Measurements from ENCODE around the gene FOXP1.

Gene FOXP1

DNA sequence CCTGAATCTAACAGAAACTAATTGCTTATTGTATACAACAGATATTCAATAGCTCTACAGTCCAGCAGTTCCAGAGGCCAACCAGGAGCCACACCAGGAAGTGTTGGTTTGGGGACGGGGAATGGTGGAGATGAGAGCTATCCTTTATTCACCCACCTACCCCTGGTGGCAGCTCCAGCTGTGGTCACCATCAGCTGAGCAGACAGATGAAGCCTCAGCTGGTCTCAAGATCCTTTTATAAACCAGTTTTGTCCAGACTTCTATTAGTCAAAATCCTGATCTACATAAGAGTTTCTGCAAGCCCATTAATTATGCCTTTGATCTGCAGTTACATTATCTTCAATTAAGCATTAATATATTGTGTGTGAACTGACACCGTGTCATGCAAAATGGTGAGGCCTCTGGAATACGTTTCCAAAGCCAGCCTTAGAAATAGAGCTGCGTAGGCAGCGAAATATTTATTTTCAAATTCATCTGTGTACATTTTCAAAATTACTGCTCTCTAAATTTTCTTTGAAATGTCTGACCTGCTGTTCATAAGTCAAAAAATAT is 488.8 kb downstream of the FOXP1 start:
- no peak for DNase-seq (ENCODE audit: extremely low read depth in 1 of 2, low read depth in 1 of 2)

DNA sequence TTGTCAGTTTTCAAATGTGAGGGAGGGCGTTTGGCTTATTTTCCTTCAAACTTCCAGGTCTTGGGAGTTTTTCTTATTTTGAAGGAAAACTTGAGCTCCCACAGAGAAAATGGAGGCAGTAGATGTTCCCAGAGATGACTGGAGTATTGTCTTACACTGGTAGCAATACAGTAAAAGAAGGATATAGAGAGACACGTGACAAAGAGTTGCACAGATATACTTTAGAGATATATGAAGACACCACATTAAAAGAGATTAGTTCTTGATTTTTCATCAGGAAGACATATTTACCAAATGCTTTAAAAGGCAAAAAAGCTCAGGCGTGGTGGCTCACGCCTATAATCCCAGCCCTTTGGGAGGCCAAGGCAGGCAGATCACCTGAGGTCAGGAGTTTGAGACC is 490.9 kb downstream of the FOXP1 start:
- no peak for DNase-seq (ENCODE audit: extremely low read depth in 1 of 2, low read depth in 1 of 2)

DNA sequence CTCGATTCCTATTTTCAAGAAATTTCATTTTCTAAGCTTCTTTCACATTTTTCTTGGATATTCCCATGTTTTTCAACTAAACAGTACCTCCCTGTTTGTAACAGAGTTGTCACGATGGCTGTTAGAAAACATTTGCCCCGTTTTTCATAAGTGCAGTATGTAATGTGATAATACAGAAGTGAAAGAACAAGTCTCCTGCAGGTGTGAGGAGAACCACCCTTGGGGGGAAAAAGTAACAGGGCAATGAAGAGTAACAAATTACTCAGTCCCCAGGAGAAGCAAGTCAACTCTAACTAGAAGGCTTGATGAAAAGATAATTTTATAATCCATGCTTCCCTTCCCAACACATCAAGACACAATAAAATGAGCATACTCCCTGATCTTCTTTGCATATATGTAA is 493.3 kb downstream of the FOXP1 start:
- DNase-seq (ENCODE audit: extremely low read depth in 1 of 2, low read depth in 1 of 2): no peak

DNA sequence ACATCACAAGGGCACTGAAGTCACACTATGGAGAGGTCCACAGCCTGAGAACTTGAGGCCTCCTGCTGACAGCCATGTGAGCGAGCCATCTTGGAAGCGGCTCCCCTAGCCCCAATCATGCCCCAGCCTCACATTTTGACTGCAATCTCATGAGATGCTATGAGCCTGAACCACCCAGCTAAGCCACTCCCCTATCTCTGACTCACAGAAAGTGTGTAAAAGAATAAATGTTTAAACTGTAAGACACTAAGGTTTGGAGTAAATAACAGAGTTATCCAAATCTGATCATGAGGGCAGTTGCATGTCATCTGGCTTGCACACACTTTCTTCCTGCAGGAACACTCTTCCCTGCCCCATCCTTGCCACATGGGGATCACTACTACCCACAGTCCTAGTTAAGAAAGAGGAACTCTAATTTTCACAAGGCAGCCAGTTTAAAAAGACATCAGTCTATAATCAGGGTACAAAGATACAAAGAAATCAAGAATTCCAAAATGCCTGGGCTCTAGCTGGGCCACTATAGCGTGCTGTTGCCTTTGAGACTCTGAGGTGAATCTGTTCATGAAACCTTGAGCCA is 494.2 kb downstream of the FOXP1 start:
- DNase-seq (ENCODE audit: extremely low read depth in 1 of 2, low read depth in 1 of 2): no peak

DNA sequence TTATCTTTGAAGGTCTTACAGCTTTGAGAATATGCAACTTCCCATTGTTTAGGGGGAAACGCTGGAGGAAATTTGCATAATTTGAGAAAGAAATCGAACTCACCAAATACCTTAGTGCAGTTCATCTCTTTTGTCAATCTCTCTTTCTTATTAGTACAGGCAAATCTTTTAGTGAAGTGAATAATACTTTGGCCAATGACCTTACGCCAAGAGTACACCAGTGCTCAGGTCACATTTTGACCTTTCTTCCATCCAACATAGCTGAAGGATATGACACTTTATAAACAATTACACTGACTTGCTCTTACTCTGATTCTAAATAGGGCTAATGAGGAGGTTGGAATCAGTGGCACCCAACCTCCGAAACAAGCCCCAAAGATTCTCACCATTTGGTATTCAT is 494.8 kb downstream of the FOXP1 start:
- DNase-seq (ENCODE audit: extremely low read depth in 1 of 2, low read depth in 1 of 2): no peak

DNA sequence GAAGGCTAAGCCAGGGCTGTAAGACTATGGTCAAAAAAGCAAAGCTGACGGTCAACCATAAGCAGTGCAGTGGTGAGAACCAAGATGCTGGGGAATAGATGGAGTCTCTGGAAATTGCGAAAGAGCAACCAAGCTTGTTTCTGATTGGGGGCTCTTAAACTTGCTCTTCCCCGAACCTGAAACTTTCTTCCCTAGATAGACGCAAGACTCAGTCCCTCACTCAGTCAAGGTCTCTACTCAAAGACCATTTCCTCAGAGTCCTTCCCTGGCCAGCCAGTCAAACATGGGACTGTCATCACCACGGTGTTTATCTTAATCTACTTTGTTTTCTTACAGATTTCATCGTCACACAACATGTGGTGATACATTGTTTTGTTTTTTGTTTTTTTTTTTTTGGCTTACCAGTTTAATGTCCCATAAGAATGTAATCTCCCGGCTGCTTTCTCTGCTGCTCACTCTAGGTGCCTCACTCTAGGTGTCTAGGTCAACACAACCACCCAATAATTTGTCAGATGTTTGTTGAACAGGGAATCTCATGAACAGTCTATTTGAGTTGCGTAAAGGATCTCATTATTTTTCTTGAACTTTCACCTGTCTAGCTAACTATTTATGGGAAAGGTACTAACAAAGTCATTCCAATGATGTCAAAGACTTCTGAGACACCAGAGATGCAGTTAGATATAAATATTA is 495.4 kb downstream of the FOXP1 start:
- DNase-seq (ENCODE audit: extremely low read depth in 1 of 2, low read depth in 1 of 2): no peak

DNA sequence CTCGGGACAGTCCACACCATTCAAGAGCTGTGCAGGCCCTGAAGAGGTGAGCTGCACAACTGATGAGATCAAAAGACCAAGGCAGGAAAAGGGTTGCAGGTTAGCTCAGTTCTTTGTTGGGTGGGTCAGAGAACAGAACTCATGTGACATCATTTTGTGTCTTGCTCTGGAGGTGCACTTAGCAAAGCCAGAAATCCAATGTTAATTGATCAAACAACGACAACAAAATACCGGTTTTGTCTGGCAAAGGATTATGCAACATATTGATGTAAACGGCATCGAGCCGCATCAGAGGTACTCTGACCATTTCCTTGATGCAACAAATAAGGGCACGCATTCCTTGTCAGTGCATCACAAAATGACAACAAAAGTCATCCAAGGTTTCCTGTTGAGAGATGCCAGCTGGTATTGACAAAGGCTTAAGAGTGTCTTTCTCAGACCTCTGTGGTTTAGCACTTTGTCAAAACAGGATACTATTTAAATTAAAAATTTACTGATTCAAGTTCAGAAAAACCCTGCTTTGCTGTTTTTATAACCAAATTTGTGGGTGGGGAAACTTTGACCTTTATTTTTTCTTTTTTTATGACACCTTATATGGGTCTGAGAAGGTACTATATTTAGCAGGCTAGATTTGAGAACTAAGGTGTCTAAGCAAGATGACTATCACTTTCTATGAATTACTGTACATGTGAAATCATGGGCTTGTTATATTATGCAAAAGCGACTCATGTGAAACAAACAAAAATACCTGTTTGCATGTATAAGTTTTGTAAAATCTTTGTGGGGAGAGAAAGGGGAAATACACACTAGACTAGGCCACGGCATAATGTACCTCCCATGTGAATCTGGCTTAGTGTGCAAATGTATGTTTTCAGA is 496.1 kb downstream of the FOXP1 start:
- DNase-seq (ENCODE audit: extremely low read depth in 1 of 2, low read depth in 1 of 2): no peak

DNA sequence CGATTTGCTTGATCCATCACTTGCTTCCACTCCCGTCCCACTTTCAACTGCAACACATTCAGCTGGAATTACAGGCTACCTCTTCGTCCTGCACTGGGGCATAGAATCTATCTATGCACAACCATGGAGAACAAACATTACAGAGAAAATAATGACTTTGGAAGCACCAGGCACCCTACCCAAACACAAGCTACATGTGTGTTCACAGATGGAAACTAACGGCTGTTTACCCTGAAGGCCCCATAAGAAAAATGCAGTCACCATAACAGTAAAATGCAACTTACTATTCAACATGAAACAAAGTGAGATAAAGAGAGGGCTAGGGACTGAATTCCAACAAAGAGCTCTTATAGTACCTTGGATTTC is 496.8 kb downstream of the FOXP1 start:
- no peak for DNase-seq (ENCODE audit: extremely low read depth in 1 of 2, low read depth in 1 of 2)

DNA sequence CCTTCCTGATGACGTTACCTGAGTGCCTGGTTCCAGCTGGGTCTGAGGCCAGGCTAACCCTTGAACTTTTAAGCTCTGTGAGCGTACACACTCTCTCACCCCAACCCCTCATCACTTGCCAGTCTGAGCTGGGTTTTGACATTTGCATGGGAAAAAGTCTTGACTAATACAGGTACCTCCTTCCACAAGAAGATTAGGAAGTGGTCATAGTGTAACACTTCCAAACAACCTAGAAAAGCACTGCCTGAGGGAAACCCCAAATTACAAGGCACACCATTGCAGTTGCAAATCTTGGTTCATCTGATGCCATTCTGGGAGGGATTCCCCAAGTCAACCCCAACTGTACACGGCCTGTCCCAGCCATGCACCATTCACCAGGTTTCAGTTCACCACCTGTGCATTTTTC is 499.8 kb downstream of the FOXP1 start:
- no peak for DNase-seq (ENCODE audit: extremely low read depth in 1 of 2, low read depth in 1 of 2)

DNA sequence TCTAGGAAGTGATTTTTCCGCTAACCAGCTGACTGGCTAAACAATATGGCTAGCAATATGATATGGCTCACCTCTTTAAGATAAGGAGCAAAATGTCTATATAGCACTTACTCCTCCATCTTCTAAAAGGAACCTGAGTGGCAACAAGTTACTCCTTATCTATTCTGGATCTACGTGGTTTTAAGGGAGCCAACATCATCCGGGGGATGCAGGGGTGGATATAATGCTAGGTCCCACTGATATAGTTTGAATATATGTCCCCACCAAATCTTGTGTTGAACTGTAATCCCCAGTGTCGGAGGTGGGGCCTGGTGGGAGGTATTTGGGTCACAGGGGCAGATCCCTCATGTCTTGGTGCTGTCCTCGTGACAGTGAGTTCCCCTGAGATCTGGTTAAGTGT is 500.7 kb downstream of the FOXP1 start:
- DNase-seq (ENCODE audit: extremely low read depth in 1 of 2, low read depth in 1 of 2): no peak

DNA sequence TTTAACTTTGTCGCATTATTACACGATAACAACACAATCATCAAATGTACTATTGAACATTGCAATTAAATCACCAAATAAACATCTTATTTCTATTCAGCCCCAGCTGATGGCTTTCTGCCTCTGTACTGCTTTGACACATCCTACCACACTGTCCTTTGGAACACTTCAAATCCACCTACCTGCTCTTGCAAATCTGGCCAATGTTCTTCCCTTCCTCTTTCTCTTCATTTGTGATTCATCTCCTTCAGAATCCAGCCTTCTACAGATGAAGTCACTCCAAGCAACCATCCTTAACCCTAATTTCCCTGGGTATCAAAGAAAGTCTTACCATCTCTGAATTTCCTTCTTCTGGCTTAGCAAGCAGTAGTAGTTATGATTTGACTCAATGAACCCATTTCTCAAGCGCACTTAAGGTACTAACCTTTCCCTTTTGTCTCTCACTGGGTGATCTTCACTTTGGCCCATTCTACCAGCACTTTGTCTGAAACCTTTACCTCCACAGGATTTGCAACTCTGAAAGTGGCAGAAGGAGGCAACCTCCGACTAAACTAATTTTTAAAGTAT is 502.9 kb downstream of the FOXP1 start:
- DNase-seq (ENCODE audit: extremely low read depth in 1 of 2, low read depth in 1 of 2): no peak

DNA sequence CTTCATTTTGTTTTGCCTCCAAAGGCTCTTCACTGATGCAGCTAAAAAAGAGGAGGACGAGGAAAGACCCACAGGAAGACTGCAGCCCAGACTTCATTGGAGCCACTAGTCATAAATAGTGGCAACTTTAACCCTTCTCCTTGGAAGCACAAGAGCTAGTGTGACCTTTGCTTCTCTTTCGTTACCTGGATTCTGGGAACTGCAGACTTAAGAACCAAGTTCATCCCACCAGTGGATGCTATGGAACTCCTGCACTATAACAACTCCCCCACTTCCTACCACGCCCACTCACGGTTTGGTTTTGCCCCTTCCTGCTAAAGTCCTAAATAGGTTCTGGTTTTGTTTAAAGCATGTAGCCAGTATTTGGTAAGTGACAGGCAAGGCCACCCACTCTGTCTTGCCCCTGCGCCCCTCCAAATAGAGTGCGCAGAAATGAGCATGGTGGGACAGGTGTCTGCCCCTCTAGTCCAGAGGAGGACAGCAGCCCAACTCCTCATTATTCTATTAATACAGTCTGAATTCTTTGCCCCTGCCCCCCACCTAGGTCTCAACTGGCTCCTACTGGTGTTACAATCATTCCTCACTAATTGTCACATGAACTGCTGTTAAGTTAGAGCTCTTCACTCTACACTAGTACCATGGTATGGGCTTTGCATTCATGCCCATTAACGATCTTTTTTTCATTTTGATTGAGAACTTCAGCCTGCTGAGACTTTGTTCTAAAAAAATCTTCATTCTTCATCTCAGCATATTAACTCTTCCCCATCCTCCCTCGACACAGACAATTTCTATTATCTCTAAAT is 504.6 kb downstream of the FOXP1 start:
- no peak for DNase-seq (ENCODE audit: extremely low read depth in 1 of 2, low read depth in 1 of 2)

DNA sequence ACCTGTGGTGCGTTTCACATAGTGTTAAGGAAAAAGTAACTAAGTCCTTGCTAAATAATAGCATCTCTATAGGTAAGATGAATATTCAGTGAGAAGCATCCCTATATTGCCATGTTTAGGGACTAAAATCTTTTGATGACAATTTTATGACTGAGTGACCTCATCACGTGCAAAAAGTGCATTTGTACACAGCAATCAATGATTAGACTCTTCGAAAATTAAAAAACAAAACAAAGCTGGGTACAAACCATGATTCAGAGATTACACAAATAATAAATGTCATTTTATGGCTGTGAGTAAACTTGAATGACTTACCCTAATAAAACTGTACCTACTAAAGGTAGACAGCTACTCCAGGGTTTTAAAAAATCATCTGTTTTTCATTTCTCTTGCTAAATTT is 505.3 kb downstream of the FOXP1 start:
- DNase-seq (ENCODE audit: extremely low read depth in 1 of 2, low read depth in 1 of 2): no peak

DNA sequence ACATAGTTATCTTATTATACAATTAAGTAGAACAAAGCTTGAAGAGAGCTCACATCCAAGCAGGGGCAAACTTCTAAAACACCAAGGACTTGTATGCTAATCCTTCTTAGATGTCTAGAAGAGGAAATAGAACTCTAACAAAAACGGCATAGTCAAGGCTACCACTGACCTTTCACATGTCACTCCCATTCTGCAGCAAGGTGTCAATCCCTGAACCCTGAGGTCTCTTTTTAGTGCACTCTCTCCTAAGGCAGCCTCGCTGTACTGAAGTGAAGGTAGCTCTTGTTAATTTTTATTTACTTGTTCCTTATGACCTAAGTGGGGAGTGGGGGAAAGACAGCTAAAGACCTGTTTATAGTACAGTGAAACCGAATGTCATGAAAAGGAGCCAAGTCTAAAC is 506.5 kb downstream of the FOXP1 start:
- no peak for DNase-seq (ENCODE audit: extremely low read depth in 1 of 2, low read depth in 1 of 2)

DNA sequence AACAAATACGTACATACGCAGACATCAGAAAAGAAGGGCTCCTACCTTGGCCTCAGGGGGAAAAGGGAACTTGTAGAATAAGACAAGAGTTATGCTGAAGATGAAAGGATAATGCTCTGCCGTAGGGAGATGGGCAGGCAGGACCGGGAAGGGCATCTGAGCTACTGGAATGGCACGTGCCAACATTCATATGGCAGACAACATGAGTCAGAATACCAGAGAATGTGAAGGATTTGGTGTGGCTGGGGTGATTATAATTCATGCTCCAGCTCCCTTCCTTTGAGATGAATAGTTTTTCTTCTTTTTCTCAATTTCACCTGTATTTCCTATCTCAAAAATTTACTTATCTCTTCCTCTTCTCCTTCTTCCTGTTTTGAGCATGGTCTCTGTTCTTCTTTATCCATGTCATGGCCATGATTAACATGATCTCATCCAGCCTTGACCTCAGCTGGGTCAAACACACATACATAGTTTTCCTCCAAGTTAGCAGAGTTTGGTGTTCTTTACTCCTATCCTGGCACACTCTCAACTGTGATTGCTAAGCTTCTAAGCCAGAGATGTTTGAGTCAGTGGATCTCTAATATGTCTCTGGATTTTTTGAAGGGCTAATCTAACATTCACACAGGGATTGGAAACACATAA is 507.0 kb downstream of the FOXP1 start:
- no peak for DNase-seq (ENCODE audit: extremely low read depth in 1 of 2, low read depth in 1 of 2)

DNA sequence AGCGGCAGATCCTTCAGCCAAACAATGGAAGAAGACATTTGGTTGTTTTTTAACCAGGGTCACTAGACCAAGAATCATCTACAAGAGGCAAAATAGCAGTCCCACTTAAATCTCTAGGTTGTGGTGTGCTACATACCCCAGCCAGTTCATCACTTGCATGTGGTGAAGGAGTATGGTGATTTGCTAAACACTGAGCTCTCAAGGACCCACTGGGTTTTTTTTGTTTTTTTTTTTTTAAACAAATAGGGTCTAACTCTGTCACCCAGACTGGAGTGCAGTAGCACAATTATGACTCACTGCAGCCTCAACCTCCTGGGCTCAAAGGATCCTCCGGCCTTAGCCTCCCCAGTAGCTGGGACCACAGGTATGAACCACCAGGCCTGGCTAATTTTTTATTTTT is 508.0 kb downstream of the FOXP1 start:
- no peak for DNase-seq (ENCODE audit: extremely low read depth in 1 of 2, low read depth in 1 of 2)

DNA sequence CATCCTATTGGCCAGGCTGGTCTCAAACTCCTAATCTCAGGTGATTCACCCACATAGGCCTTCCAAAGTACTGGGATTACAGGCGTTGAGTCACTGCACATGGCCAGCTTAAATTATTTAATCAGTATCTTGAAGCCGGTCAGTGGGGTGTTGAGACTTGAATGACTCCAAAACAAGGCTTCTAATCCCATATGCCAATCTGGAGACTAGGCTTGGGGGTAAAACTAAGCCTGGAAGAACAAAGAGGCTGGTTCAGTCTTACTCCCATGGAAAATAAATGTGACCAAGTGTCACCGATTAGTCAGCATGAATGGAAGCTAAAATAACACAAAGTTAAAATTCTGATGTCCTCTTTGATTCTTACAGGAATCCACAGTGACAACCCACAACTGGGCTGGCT is 509.1 kb downstream of the FOXP1 start:
- no peak for DNase-seq (ENCODE audit: extremely low read depth in 1 of 2, low read depth in 1 of 2)

DNA sequence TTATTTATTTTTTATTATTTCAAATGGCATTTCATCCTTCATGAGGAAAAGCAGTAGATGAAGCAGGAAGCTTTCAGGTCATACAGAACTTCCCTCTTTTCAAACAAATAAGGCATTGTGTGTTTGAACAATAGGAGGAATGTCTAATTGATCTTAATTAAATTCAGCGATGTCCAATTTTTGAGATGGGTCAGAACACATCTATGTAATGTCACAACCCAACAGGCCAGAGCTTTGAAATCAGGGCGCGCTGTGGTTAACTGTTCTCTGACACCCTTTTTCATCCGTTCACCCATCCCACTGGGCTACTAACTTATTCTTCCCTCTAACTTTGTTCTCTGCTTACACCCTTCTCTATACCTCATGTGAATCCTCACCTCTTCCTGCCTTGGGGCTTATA is 510.5 kb downstream of the FOXP1 start:
- DNase-seq (ENCODE audit: extremely low read depth in 1 of 2, low read depth in 1 of 2): no peak

DNA sequence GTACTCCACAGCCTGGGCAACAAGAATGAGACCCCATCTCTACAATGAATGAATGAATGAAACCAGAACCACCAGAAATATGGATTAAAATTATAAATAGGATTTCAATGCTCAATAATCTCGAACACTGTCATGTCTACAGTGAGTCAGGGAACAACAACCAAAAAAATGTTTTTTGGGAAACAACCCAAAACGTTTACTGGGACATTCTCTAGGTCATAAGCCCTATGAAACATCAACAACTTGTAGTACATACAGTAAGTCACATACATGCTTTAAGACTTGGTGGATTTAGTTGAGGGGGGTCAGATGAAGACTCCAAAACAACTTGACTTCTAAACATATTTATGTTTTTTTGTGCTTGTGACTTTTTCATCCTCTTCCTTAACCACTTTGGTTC is 511.2 kb downstream of the FOXP1 start:
- DNase-seq (ENCODE audit: extremely low read depth in 1 of 2, low read depth in 1 of 2): no peak
